HEK293 (cell line): ENCODE measurements around the gene SYNE3.

Experiments
- CTCF ChIP-seq: fragments of 450-650 bp; formaldehyde crosslinking; IDR thresholded peaks from 2 replicates; pipeline ENCODE4 v1.5.1; 2016; ENCODE audit warnings: missing biosample characterization, missing genetic modification characterization
- GLIS1 ChIP-seq: fragments of 450-650 bp; formaldehyde crosslinking; IDR thresholded peaks from 2 replicates; pipeline ENCODE4 v1.5.1; 2016; ENCODE audit warnings: missing biosample characterization, missing genetic modification characterization
- KLF10 ChIP-seq: fragments of 450-650 bp; IDR thresholded peaks from 2 replicates; pipeline ENCODE4 v1.5.1; 2018; ENCODE audit warnings: missing biosample characterization, mild to moderate bottlenecking, missing genetic modification characterization
- ZNF76 ChIP-seq: fragments of 450-650 bp; formaldehyde crosslinking; IDR thresholded peaks from 2 replicates; pipeline ENCODE4; 2016; ENCODE audit warnings: low read depth, missing biosample characterization, missing genetic modification characterization, borderline replicate concordance

DNA sequence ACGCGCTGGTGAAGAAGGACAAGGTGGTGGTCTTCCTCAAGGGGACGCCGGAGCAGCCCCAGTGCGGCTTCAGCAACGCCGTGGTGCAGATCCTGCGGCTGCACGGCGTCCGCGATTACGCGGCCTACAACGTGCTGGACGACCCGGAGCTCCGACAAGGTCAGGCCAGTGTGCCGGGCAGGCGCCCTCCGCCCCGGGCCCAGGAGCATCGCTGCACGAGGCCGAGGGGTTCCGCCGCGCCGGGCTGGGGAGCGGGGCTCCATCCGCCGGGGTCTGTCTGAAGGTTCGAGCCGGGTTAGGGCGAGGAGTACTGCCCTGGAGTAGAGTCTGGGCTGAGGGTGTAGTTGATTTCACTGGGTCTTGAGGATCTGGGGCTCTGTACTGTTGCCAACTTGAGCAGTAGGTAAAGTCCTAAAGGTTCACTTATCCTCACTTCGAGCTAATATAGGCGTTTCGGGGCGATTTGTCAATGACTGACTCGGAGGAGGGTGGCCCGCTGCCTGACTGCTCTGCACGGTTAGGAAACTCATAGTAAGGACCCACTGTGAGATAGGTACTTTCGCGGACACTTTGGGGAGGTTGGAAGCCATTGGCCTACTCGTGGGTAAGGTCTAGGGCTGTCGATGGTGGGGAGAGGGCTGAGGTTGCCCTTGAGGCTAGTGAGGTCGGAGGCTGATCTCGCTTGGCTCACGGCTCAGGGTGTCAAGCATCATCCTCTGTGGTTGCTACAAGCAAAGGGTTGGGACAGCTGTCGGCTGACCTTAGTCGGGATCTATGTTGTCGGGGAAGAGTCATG lies 19.0 kb upstream of the SYNE3 start:
- TF ChIP-seq KLF10 (no peak), ZNF76 (tag by site-specific recombination) (no peak), GLIS1 (tag by site-specific recombination) (no peak), CTCF (tag by site-specific recombination) (no peak)
